ENCODE results near the gene ANKMY1.

ANKMY1 gene

GRCh38 chr2:240578110-240578450 is 20.3 kb upstream of the ANKMY1 start:
- DNase-seq: no peak

GRCh38 chr2:240577281-240578109 is 19.7 kb upstream of the ANKMY1 start:
- no peak for DNase-seq

DNA sequence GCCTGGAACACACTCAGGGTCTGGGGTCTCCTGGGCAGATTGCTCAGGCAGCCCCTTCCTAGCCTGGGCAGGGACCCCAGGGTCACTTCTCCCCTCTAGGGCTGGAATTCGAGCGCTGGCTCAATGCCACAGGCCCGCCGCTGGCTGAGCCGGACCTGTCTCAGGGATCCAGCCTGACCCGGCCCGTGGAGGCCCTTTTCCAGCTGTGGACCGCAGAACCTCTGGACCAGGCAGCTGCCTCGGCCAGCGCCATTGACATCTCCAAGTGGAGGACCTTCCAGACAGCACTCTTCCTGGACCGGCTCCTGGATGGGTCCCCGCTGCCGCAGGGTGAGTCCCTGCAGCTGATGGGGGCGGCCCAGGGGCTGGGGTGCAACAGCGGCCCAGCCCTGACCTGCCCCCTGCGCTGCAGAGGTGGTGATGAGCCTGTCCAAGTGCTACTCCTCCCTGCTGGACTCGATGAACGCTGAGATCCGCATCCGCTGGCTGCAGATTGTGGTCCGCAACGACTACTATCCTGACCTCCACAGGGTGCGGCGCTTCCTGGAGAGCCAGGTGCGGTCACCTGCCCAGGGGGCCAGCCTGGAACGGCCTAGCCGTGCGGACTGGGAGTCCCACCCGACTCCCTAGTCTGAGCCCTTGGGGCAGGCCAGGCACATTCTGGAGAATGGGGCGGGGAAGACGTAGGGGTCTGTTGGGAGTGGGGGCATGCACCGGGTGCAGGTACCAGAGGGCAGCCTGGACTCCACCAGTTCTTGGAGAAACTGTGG is 18.8 kb upstream of the ANKMY1 start:
- DNase-seq: no peak

GRCh38 chr2:240576036-240576435 is 18.2 kb upstream of the ANKMY1 start:
- DNase-seq: no peak

- no peak for DNase-seq
Observed at GRCh38 chr2:240575101-240575965, 17.5 kb upstream of the ANKMY1 start.

DNA sequence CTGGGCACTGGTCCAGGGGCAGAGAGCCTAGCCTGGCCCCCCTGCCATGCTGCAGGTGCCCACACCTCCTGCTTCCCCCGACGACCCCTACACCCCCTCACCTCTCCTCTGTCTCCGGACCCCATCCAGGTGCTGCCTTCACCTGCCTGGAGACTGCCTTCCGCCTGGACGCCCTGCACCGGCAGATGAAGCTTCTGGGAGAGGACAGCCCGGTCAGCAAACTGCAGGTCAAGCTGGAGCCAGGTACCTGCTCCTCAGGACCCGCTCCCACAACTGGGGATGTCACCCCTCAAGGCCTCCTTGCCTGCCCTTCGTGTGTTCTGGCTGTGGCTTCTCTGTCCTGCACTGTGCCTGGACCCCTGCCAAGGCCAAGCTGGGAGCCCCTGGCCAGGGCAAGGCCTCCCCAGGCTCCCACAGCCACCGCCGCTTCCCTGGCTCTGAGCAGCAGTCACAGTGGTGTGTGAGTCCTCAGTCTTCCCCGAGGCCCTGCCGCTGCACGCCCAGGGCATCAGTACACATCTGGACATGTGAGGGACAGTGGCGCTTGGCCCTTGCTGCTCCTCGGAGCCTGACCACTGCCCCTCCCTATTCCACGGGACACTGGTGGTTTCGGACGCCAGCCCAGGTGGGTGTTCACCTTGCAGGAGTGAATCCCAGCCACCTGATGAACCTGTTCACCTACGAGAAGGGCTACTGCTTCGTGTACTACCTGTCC is 16.8 kb upstream of the ANKMY1 start:
- no peak for DNase-seq

DNA sequence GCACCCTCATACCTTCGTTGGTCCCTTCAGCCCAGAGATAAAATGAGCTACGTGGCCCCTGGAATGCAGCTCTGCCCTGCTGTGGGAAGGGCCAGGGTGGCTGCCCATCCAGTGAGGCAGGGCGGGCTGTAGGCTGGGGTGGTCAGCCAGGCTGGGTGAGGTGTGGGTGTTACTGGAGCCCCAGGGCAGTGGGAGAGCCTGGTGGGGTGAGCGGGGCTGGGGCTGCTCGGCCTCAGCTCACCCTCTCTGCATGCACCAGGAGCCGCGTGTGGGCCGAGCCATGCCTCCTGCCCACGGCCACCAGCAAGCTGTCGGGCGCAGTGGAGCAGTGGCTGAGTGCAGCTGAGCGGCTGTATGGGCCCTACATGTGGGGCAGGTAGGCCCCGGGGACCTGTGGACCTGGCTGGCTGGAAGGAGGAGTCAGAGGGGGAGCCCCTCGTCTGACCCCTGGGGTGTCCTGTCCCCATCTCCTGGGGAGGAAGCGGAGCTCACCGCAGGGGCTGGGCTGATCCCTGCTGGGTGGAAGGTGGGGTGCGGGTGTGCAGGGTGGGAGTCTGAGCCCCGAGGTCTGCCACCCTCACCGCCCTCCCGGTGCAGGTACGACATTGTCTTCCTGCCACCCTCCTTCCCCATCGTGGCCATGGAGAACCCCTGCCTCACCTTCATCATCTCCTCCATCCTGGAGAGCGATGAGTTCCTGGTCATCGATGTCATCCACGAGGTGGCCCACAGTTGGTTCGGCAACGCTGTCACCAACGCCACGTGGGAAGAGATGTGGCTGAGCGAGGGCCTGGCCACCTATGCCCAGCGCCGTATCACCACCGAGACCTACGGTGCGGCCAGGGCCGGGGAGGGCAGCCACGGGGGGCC is 16.0 kb upstream of the ANKMY1 start:
- DNase-seq: no peak

DNA sequence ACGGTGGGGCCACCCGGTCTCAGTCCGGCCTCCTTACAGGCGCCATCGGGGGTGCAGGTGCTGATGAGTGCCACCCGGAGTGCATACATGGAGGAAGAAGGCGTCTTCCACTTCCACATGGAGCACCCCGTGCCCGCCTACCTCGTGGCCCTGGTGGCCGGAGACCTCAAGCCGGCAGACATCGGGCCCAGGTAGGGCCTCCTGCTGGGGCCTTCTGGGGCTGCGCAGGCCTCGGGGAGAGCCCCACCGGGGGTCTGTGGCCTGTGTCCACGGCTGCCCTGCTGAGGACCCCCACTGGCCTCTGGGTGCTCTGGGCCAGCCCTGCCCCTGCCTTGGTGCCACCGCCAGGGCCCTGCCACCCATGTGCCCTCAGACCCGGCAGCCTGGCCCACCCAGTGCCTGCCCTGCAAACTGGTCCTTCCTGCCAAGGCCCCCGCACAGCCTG is 15.3 kb upstream of the ANKMY1 start:
- no peak for DNase-seq

- no peak for DNase-seq
Observed at GRCh38 chr2:240572141-240573031, 14.6 kb upstream of the ANKMY1 start.

- no peak for DNase-seq
Observed at GRCh38 chr2:240571314-240571973, 13.7 kb upstream of the ANKMY1 start.

GRCh38 chr2:240570531-240571313 is 12.9 kb upstream of the ANKMY1 start:
- no peak for DNase-seq

DNA sequence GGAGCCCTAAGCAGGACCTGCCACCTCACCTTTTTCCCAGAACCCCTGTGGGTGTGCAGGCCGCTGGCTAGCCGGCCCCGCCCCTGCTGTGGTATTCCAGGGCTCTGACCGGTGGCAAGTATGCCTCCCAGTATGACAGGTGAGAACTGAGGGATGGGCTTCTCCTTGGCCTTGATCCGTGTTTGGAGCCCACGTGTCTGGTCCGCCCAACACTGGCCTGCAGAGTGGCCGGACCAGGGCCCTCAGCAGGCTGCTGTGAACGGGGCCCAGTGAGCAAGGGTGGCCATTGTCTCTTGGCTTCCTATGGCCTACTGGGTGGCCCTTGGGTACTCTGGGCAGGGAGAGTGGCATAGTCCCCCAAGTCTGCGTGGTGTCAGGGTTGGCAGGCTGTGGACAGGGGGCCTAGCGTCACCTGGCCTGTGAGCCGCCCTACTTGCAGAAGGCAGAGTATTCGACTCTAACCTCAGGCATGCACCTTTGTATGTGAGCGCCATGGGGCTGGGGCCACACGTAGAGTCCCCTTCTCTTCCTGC is 12.3 kb upstream of the ANKMY1 start:
- no peak for DNase-seq

- DNase-seq: no peak
Observed at GRCh38 chr2:240569523-240569997, 11.8 kb upstream of the ANKMY1 start.

DNA sequence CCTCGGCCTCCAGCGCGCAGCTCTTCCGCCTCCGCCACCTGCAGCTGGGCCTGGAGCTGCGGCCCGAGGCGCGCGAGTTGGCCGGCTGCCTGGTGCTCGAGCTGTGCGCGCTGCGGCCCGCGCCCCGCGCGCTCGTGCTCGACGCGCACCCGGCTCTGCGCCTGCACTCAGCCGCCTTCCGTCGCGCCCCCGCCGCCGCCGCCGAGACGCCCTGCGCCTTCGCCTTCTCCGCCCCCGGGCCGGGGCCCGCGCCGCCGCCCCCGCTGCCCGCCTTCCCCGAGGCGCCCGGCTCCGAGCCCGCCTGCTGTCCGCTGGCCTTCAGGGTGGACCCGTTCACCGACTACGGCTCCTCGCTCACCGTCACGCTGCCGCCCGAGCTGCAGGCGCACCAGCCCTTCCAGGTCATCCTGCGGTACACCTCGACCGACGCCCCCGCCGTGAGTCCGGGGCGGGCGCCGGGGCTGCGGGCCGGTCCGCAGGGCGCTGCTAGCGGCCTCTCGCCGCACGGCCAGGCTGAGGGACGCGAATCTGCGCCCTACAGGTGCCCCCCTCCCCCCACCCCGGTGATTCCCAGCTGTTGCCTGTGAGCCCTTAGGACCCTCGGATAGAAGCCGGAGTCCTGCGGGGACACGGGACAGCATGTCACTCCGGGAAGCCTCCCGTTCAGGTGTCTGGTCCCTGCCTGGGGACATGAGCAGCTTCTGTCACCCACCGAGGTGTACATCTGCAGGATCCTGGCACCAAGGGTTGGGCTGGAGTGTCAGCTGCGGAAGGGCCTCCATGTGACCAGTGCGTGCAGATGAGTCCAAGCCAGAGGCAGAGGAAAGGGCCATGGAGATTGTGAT is 11.1 kb upstream of the ANKMY1 start:
- no peak for DNase-seq

DNA sequence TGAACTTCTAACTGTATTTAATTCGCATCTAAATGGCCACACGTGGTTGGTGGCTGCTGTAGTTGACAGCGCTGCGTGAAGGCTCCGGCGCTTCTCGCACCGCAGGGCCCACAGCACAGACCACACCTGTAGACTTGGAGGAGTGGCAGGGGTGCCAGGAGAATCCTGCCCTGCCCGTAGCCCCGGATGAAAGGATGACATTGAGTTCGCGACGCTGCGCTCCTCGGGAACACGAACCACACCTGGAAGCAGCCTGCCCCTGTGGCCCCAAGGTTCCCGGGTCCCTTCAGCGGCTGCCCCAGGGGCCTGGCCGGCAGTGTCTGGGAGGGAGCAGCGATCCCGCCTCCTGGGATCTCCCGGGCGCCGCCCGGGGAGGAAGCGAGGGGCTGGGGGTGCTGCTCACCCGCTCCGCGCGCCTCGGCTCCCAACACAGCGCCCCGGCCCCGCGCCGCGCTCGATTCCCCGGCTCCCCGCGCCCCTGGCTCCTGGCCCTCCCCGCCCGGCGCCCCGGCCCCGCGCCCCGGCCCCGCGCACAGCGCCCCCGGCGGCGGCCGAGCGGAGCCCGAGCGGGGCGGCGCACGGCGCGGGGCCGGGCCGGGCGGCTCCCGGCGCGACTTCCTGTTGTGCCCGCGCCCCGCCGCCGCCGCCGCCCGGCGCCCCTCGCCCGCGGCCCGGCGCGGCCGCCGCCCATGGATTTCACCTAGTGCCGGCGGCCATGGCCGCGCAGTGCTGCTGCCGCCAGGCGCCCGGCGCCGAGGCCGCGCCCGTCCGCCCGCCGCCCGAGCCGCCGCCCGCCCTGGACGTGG is 10.3 kb upstream of the ANKMY1 start, which contains the start of gene RNPEPL1:
TSS of gene RNPEPL1 (plus strand) at position 613 of the 806 bp plus-strand sequence. CDS start at position 716, 103 bp downstream.
- DNase-seq: no peak

- DNase-seq: no peak
Observed at GRCh38 chr2:240567137-240567871, 9.5 kb upstream of the ANKMY1 start.
